WERI-Rb-1 (cell line): ENCODE results near the gene SSBP3.

Experiments
- DNase-seq: peaks from one replicate; pipeline ENCODE4 v3.0.0-alpha.2; 2020
- H3K27ac ChIP-seq: fragments of 250-450 bp; sonication (Bioruptor Pico); 2 replicates; pipeline ENCODE4 v1.5.1; 2020; ENCODE audit warnings: mild to moderate bottlenecking, moderate library complexity
- H3K27me3 ChIP-seq: fragments of 250-450 bp; sonication (Bioruptor Pico); 2 replicates; pipeline ENCODE4 v1.5.1; 2021; ENCODE audit warnings: mild to moderate bottlenecking, low read depth, moderate library complexity; ENCODE audit not compliant: insufficient read depth, severe bottlenecking
- H3K36me3 ChIP-seq: fragments of 250-450 bp; sonication (Bioruptor Pico); 2 replicates; pipeline ENCODE4 v1.5.1; 2020; ENCODE audit warnings: mild to moderate bottlenecking, moderate library complexity
- H3K4me3 ChIP-seq: 2 replicates; pipeline ENCODE4 v1.5.1; 2011; ENCODE audit warnings: low read depth, mild to moderate bottlenecking, control low read depth, low read length
- H3K9me3 ChIP-seq: fragments of 250-450 bp; sonication (Bioruptor Pico); 2 replicates; pipeline ENCODE4 v1.5.1; 2021; ENCODE audit warnings: mild to moderate bottlenecking, moderate library complexity; ENCODE audit not compliant: severe bottlenecking
- CTCF ChIP-seq: IDR thresholded peaks from 2 replicates; pipeline ENCODE4 v1.5.1; 2011; ENCODE audit warnings: low read depth, mild to moderate bottlenecking, control low read depth, inconsistent platforms, low read length

The SSBP3 gene

GRCh38 chr1:54415991-54416390 is 9.8 kb upstream of the SSBP3 start:
- Histone ChIP-seq H3K27ac (no peak overlapping the region), H3K27me3 (no peaks in the 10 kb centered on the region), H3K4me3 (no peak overlapping the region), H3K9me3 (no peaks in the 10 kb centered on the region), H3K36me3 (no peaks in the 10 kb centered on the region)
- DNase-seq = no peak
- TF ChIP-seq CTCF = no peak

GRCh38 chr1:54415533-54415932 is 9.3 kb upstream of the SSBP3 start:
- TF ChIP-seq CTCF = no peak
- H3K27ac ChIP-seq = no peak overlapping the region
- no peaks in the 10 kb centered on the region for H3K9me3 ChIP-seq
- no peak overlapping the region for H3K4me3 ChIP-seq
- DNase-seq = no peak
- H3K27me3 ChIP-seq = no peaks in the 10 kb centered on the region
- no peaks in the 10 kb centered on the region for H3K36me3 ChIP-seq

- Histone ChIP-seq H3K36me3 (no peaks in the 10 kb centered on the region), H3K4me3 (no peak overlapping the region), H3K27me3 (no peaks in the 10 kb centered on the region), H3K27ac (no peak overlapping the region), H3K9me3 (no peaks in the 10 kb centered on the region)
- no peak for TF ChIP-seq CTCF
- DNase-seq = no peak
Observed at GRCh38 chr1:54413732-54414131, 7.5 kb upstream of the SSBP3 start.

GRCh38 chr1:54413295-54413694 is 7.1 kb upstream of the SSBP3 start:
- no peak overlapping the region for H3K27ac ChIP-seq
- DNase-seq = no peak
- no peaks in the 10 kb centered on the region for H3K9me3 ChIP-seq
- H3K27me3 ChIP-seq = no peaks in the 10 kb centered on the region
- H3K4me3 ChIP-seq = no peak overlapping the region
- TF ChIP-seq CTCF = no peak
- H3K36me3 ChIP-seq = no peaks in the 10 kb centered on the region

GRCh38 chr1:54410359-54410758 is 4.2 kb upstream of the SSBP3 start:
- H3K36me3 ChIP-seq = no peaks in the 10 kb centered on the region
- no peak overlapping the region for H3K27ac ChIP-seq
- TF ChIP-seq CTCF = no peak
- no peak overlapping the region for H3K4me3 ChIP-seq
- no peaks in the 10 kb centered on the region for H3K9me3 ChIP-seq
- H3K27me3 ChIP-seq = no peaks in the 10 kb centered on the region
- DNase-seq = no peak

- H3K4me3 ChIP-seq = no peak overlapping the region
- no peak for DNase-seq
- peaks cover 9% of the 10 kb centered on the region for H3K36me3 ChIP-seq
- H3K27me3 ChIP-seq = no peaks in the 10 kb centered on the region
- no peak for TF ChIP-seq CTCF
- H3K9me3 ChIP-seq = no peaks in the 10 kb centered on the region
- H3K27ac ChIP-seq = no peak overlapping the region
Observed at GRCh38 chr1:54409156-54410142, 3.3 kb upstream of the SSBP3 start.
